A673 (cell line): ENCODE measurements around the gene NAV2.

ENCODE experiments used
- CTCF ChIP-seq: fragments of 300-800, 200-600 bp; sonication (generic); conservative IDR thresholded peaks from 2 replicates; pipeline ENCODE4 v1.5.1; 2017; ENCODE audit warnings: low read depth, mild to moderate bottlenecking, antibody characterized with exemption, low read length, moderate library complexity, mixed read lengths
- EZH2 ChIP-seq: fragments of 200-600 bp; sonication (generic); IDR thresholded peaks from 2 replicates; pipeline ENCODE4 v1.6.1; 2017; ENCODE audit warnings: borderline replicate concordance, low read depth, mild to moderate bottlenecking, mixed read lengths, antibody characterized with exemption, low read length; ENCODE audit not compliant: poor library complexity, severe bottlenecking

GRCh38 chr11:19777039-19777376, 64.4 kb downstream of the NAV2 start:
- TF ChIP-seq EZH2: peak; percentile 68
- TF ChIP-seq CTCF: no peak
